ENCODE results near the gene TNS1. TPM values are rescaled to one million over a fixed set of nuclear protein-coding genes. Genes with fewer than 3 reads are reported as not detected.

The TNS1 gene
- total RNA-seq, 2 donors from 2014 or later: 1,836 to 2,296 TPM

DNA sequence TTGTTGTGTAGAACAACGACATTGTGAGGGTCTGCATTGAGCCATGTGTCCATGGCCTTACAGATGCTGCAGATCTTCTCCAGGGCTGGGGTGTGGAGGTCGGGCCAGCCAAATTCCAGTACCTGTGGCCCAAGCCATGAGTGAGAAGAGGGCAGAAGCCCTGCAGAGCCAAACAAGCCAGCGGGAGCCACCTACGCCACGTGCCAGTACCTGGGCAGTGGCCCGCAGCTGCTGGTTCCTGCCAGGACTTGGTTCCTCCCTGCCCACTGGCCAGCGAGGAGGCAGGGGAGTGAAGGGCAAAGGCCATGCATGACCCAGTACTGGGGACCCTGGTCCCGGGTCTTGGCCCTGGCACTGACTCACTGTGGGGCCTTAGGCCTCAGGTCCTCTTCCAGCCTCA is 109.4 kb downstream of the TNS1 start:
- Histone ChIP-seq H3K27me3 (replicated peaks; ENCODE audit: insufficient read depth) (no peaks in the 10 kb centered on the region), H3K27ac (peak overlapping the region; percentile 96 to 100), H3K36me3 (peaks cover 96% of the 10 kb centered on the region), H3K9me3 (no peaks in the 10 kb centered on the region), H3K4me3 (no peak overlapping the region), H3K4me1 (ENCODE audit: control insufficient read depth in 1 of 2, low read depth in 2 of 2) (peaks cover 22 to 99% of the 10 kb centered on the region in 2 donors)
- TF ChIP-seq, protein P1, sequence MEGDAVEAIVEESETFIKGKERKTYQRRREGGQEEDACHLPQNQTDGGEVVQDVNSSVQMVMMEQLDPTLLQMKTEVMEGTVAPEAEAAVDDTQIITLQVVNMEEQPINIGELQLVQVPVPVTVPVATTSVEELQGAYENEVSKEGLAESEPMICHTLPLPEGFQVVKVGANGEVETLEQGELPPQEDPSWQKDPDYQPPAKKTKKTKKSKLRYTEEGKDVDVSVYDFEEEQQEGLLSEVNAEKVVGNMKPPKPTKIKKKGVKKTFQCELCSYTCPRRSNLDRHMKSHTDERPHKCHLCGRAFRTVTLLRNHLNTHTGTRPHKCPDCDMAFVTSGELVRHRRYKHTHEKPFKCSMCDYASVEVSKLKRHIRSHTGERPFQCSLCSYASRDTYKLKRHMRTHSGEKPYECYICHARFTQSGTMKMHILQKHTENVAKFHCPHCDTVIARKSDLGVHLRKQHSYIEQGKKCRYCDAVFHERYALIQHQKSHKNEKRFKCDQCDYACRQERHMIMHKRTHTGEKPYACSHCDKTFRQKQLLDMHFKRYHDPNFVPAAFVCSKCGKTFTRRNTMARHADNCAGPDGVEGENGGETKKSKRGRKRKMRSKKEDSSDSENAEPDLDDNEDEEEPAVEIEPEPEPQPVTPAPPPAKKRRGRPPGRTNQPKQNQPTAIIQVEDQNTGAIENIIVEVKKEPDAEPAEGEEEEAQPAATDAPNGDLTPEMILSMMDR (IDR thresholded peaks at IDR 0.05): no peak
- ATAC-seq (ENCODE audit: insufficient number of reproducible peaks, low FRiP score, low read depth): no peak
- no peak for DNase-seq (ENCODE audit: low spot score)

DNA sequence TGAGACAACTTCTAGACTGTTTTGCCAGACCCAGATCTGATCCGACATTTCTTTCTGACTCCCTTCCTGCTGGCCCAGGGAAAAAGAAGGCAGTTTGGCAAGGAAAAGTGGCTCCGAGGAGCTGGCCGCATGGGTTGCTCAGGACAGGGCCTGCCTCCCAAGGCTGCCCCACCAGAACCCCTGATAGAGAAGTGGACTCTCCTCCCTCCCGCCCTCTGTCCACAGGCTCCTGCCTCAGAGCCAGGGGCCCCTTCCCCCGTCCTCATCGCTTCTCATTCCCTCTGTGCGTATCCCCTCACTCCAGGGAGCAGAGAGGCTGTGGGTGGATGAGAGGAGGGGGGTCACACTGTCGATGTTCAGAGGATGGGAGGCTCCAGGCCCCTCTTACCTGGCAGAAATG is 110.2 kb downstream of the TNS1 start:
- TF ChIP-seq, protein P1 (IDR thresholded peaks at IDR 0.05): no peak
- Histone ChIP-seq H3K4me3 (no peak overlapping the region), H3K27me3 (replicated peaks; ENCODE audit: insufficient read depth) (no peaks in the 10 kb centered on the region), H3K36me3 (peaks cover 100% of the 10 kb centered on the region), H3K27ac (peak overlapping the region; percentile 96 to 100), H3K9me3 (no peaks in the 10 kb centered on the region), H3K4me1 (ENCODE audit: control insufficient read depth in 1 of 2, low read depth in 2 of 2) (peaks cover 18 to 99% of the 10 kb centered on the region in 2 donors)
- no peak for DNase-seq (ENCODE audit: low spot score)
- no peak for ATAC-seq (ENCODE audit: insufficient number of reproducible peaks, low FRiP score, low read depth)

DNA sequence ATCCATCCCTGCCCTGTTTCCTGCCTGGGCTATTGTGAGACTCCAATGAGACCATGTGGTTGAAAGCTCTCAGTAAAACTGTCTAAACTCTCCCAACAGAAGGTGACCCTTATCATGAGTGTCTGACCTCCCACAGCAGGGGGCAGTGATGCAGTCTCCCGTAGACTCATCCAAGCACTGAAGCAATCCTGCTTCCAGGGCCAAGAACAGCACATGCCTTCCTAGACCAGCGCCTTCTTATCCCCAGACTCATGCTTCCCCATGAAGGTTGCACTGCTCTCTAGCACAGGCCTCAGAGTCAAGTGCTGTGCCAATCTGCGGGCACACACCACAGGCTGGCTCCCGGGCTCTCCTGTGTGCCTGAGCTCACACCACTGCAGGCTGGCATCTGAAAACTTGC is 112.3 kb downstream of the TNS1 start:
- DNase-seq (ENCODE audit: low spot score) (no peak), ATAC-seq (ENCODE audit: insufficient number of reproducible peaks, low FRiP score, low read depth) (peak; percentile 42)
- Histone ChIP-seq H3K9me3 (no peaks in the 10 kb centered on the region), H3K27me3 (replicated peaks; ENCODE audit: insufficient read depth) (no peaks in the 10 kb centered on the region), H3K4me3 (no peak overlapping the region), H3K4me1 (ENCODE audit: control insufficient read depth in 1 of 2, low read depth in 2 of 2) (peaks cover 13 to 80% of the 10 kb centered on the region in 2 donors), H3K27ac (peak overlapping the region; percentile 96 to 100), H3K36me3 (peaks cover 91% of the 10 kb centered on the region)
- TF ChIP-seq, protein P1 (IDR thresholded peaks at IDR 0.05): peak; percentile 19

DNA sequence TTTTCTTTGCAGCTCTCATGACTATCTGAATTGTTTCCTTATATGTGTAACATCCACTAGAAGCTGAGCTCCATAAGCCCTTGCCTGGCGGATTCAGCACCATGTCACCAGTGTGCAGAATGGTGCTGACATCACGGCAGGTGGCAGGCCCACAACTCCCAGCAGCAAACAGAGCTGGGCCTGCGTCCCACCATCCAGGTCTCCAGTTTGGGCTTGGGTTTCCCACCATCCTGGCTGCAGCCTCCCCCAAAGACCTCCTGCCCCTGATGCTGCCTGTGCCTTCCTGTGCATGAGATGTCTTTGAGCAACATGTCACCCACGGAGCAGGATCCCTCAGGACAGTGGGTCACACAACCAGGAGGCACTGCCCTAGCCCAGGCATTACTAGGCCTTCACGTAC is 113.1 kb downstream of the TNS1 start:
- Histone ChIP-seq H3K4me3 (no peak overlapping the region), H3K27me3 (replicated peaks; ENCODE audit: insufficient read depth) (no peaks in the 10 kb centered on the region), H3K36me3 (peaks cover 91% of the 10 kb centered on the region), H3K4me1 (ENCODE audit: control insufficient read depth in 1 of 2, low read depth in 2 of 2) (peaks cover 10 to 73% of the 10 kb centered on the region in 2 donors), H3K27ac (peak overlapping the region; percentile 36 to 44), H3K9me3 (no peaks in the 10 kb centered on the region)
- DNase-seq (ENCODE audit: low spot score) (no peak), ATAC-seq (ENCODE audit: insufficient number of reproducible peaks, low FRiP score, low read depth) (no peak)
- TF ChIP-seq, protein P1 (IDR thresholded peaks at IDR 0.05): no peak

DNA sequence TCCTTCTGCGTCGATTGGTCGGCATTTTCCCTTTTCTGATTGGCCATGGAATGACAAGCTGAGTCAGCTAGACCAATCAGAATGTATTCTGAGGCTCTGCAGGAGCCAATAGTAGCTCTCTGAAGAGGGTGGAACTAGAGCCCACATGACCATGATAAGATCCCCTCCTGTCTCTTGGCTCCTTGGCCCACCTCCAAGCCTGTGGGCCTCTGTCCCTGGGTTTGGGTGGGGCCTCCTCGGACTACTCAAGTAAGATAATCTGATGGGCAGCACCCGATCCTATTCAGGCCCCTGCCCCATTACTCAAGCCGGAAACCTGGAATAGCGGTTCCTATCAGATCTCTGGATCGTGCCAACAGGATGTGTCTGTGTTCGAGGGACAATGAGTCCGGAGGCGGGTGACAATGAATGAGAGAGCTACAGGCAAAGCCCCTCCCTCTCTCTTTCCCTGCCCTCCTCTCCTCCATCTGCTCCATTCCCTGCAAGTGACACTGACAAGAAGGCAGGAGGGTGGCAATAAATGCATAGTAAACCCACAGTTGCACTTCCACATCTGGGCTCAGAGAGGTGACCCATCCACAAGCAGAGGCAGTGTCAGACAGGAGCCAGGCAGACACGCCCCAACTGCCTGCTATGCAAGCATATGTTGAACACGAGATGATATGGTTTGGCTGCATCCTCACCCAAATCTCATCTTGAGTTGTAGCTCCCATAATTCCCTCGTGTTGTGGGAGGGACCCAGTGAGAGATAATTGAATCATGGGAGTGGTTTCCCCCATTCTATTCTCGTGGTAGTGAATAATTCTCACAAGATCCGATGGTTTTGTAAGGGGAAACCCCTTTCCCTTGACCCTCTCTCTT is 114.7 kb downstream of the TNS1 start:
- peaks cover 89% of the 10 kb centered on the region for H3K36me3 ChIP-seq
- TF ChIP-seq, protein P1 (IDR thresholded peaks at IDR 0.05): no peak
- no peaks in the 10 kb centered on the region for H3K9me3 ChIP-seq
- DNase-seq (ENCODE audit: low spot score) (no peak), ATAC-seq (ENCODE audit: insufficient number of reproducible peaks, low FRiP score, low read depth) (no peak)
- no peak overlapping the region for H3K4me3 ChIP-seq
- H3K4me1 ChIP-seq (ENCODE audit: control insufficient read depth in 1 of 2, low read depth in 2 of 2): peaks cover 10 to 57% of the 10 kb centered on the region in 2 donors
- peak overlapping the region; percentile 21 to 54 for H3K27ac ChIP-seq
- H3K27me3 ChIP-seq (replicated peaks; ENCODE audit: insufficient read depth): no peaks in the 10 kb centered on the region
